A549 (cell line): ENCODE measurements around the gene RNU1-3.
"Not testable (repeated sequence)": the region's sequence is repeated elsewhere in the genome, so short reads cannot be mapped to it uniquely, and the experiment has no call there.

ENCODE experiments used
- CTCF ChIP-seq: fragments of >200 bp; sonication (Bioruptor Twin); formaldehyde crosslinking; IDR thresholded peaks from 3 replicates; pipeline ENCODE4 v1.5.1; 2016
- MAX ChIP-seq: IDR thresholded peaks from 2 replicates; pipeline ENCODE4 v1.6.1; 2012
- POLR2A ChIP-seq: IDR thresholded peaks from 2 replicates; pipeline ENCODE4 v1.6.1; 2012; ENCODE audit warnings: mild to moderate bottlenecking, low read length
- RAD21 ChIP-seq, 2 experiments: fragments of >200 bp in 1 of 2; sonication (Bioruptor Twin) in 1 of 2; formaldehyde crosslinking in 1 of 2; IDR thresholded peaks in 1 of 2; conservative IDR thresholded peaks in 1 of 2; 2 replicates in 1 of 2; 3 replicates in 1 of 2; pipeline ENCODE4 v1.6.1; 2012 to 2018; ENCODE audit warnings: inconsistent platforms in 1 of 2
- RCOR1 ChIP-seq: fragments of 150-350 bp; IDR thresholded peaks from 2 replicates; pipeline ENCODE4 v1.6.1; 2014; ENCODE audit warnings: antibody characterized with exemption, low read length, low read depth
- SMC3 ChIP-seq: fragments of >200 bp; sonication (Bioruptor Twin); formaldehyde crosslinking; IDR thresholded peaks from 3 replicates; pipeline ENCODE4 v1.6.1; 2018; ENCODE audit warnings: inconsistent platforms
- USF2 ChIP-seq: fragments of 450-650 bp; IDR thresholded peaks from 2 replicates; pipeline ENCODE4 v1.6.1; 2014; ENCODE audit warnings: antibody characterized with exemption

GRCh38 chr1:16651560-16651959, 15.2 kb downstream of the RNU1-3 start:
- TF ChIP-seq USF2; CTCF; SMC3; RAD21 (conservative IDR thresholded peaks at IDR 0.05 in 1 of 2, IDR thresholded peaks at IDR 0.05 in 1 of 2); MAX; RCOR1; POLR2A: not testable (repeated sequence)
